Adrenal gland (tissue), 5 donors: ENCODE measurements around the gene DNAJB8.

ENCODE experiments used
- CTCF ChIP-seq, 6 experiments: fragments of 450-650 bp in 4 of 6; fragments of 200-600 bp in 2 of 6; sonication (generic) in 1 of 6; IDR thresholded peaks; 1 replicate in 5 of 6; 2 replicates in 1 of 6; pipeline versions ENCODE4 v1.5.1 to v1.8.0; 2016 to 2021; ENCODE audit warnings: antibody characterized with exemption in 6 of 6, mild to moderate bottlenecking in 2 of 6, moderate library complexity in 1 of 6
- POLR2A ChIP-seq, 2 donors: fragments of 450-650 bp; IDR thresholded peaks; one replicate each; pipeline ENCODE4 v1.6.1; 2017; ENCODE audit warnings: antibody characterized with exemption in 2 of 2, mild to moderate bottlenecking in 2 of 2, moderate library complexity in 1 of 2
- donor health status: DM: no; HTN: no; CAD: no.

- TF ChIP-seq POLR2A (IDR thresholded peaks at IDR 0.05) (no peak), CTCF (IDR thresholded peaks at IDR 0.05) (no peak)
Observed at GRCh38 chr3:128481438-128481942, 14.8 kb upstream of the DNAJB8 start.
